HepG2 (cell line): ENCODE measurements around the gene ATE1. TPM values are rescaled to one million over a fixed set of nuclear protein-coding genes. Genes with fewer than 3 reads are reported as not detected.

Source experiments
- ATAC-seq: fragments of 200-7000 bp; cut with Tn5 transposase; 3 replicates; pipeline ENCODE4 v1.9.1; 2020; ENCODE audit warnings: mild to moderate bottlenecking, moderate library complexity
- BruUV-seq: library from RNA; stranded (reverse); fragments of 400-500 nt; replicated peaks from 2 replicates; lab custom pipeline; 2021; lab: Mats Ljungman, UMichigan
- CTCF ChIA-PET: fragments of 300-600 bp; formaldehyde crosslinking; extraction: SDS; loops from one replicate; lab custom pipeline; 2021; ENCODE audit warnings: low total read pairs, inconsistent platforms, low intra/inter-chr PET ratio; lab: Yijun Ruan, JAX
- POLR2A ChIA-PET: fragments of 350-600 bp; sonication (Branson Sonifier 250); formaldehyde crosslinking; loops from one replicate; lab custom pipeline; 2020; ENCODE audit warnings: antibody characterized with exemption, inconsistent platforms; lab: Yijun Ruan, JAX
- DNase-seq: peaks from one replicate; pipeline ENCODE4 v3.0.0-alpha.2; 2015; ENCODE audit warnings: low spot score
- FAIRE-seq: peaks from 3 replicates; lab custom pipeline; 2011; peaks lifted over from hg19 to GRCh38; lab: Jason Lieb, UNC
- H2AFZ ChIP-seq: one replicate; pipeline ENCODE4 v1.6.1; 2011; ENCODE audit warnings: low read length, inconsistent platforms
- H3K27ac ChIP-seq: fragments of 300-600 bp; 3 replicates; pipeline ENCODE4 v1.8.0; 2011; ENCODE audit warnings: mixed run types, mild to moderate bottlenecking, mixed read lengths, low read length, inconsistent platforms; ENCODE audit not compliant: insufficient read depth; ENCODE audit errors: extremely low read length
- H3K27me3 ChIP-seq, 2 experiments: fragments of 200-600 bp in 1 of 2; 2 replicates in 1 of 2; 3 replicates in 1 of 2; pipeline versions ENCODE4 v1.6.0 to v1.8.0; 2011; ENCODE audit warnings: low read length in 2 of 2, mild to moderate bottlenecking in 2 of 2, moderate library complexity in 2 of 2, inconsistent platforms in 1 of 2; ENCODE audit not compliant: insufficient read depth in 2 of 2, control insufficient read depth in 1 of 2
- H3K36me3 ChIP-seq, 2 experiments: fragments of 200-600 bp in 1 of 2; replicated peaks in 1 of 2; 2 replicates in 1 of 2; 3 replicates in 1 of 2; pipeline versions ENCODE4 v1.5.1 to v1.8.0; 2011; ENCODE audit warnings: low read length in 2 of 2, inconsistent platforms in 1 of 2; ENCODE audit not compliant: insufficient read depth in 2 of 2, control insufficient read depth in 1 of 2
- H3K4me1 ChIP-seq: 2 replicates; pipeline ENCODE4 v1.5.1; 2012; ENCODE audit warnings: low read length, inconsistent platforms; ENCODE audit not compliant: insufficient read depth
- H3K4me2 ChIP-seq: 2 replicates; pipeline ENCODE4 v1.6.0; 2011; ENCODE audit warnings: low read depth, low read length, inconsistent platforms
- H3K4me3 ChIP-seq, 3 experiments: fragments of 200-600 bp in 1 of 3; sonication (generic), shearing (Covaris generic) in 1 of 3; replicated peaks in 1 of 3; 2 replicates each; pipeline ENCODE4 v1.5.1; 2011 to 2016; ENCODE audit warnings: low read length in 3 of 3, inconsistent platforms in 2 of 3, low read depth in 2 of 3, mild to moderate bottlenecking in 2 of 3, control low read depth in 1 of 3, mixed read lengths in 1 of 3; ENCODE audit not compliant: insufficient read depth in 1 of 3
- H3K79me2 ChIP-seq: one replicate; pipeline ENCODE4 v1.6.1; 2011; ENCODE audit warnings: low read length, inconsistent platforms; ENCODE audit not compliant: insufficient read depth
- H3K9ac ChIP-seq: 2 replicates; pipeline ENCODE4 v1.6.0; 2011; ENCODE audit warnings: mild to moderate bottlenecking, low read depth, low read length, inconsistent platforms; ENCODE audit not compliant: insufficient read depth
- H3K9me3 ChIP-seq: 2 replicates; pipeline ENCODE4 v1.5.1; 2012; ENCODE audit warnings: mild to moderate bottlenecking, low read length
- H4K20me1 ChIP-seq: 2 replicates; pipeline ENCODE4 v1.6.0; 2011; ENCODE audit warnings: inconsistent platforms, mild to moderate bottlenecking, low read length, moderate library complexity; ENCODE audit not compliant: insufficient read depth
- CHCHD3 ChIP-seq: sonication (generic); formaldehyde crosslinking; IDR thresholded peaks from 2 replicates; pipeline ENCODE4 v1.8.0; 2022; ENCODE audit warnings: mild to moderate bottlenecking, missing genetic modification reagents, moderate library complexity
- ESRRA ChIP-seq: sonication (generic); formaldehyde crosslinking; IDR thresholded peaks from 2 replicates; pipeline ENCODE4 v1.5.1; 2020; ENCODE audit warnings: mild to moderate bottlenecking, low read depth, missing genetic modification reagents
- KDM5A ChIP-seq: fragments of 200-600 bp; sonication (generic); IDR thresholded peaks from 2 replicates; pipeline ENCODE4 v1.7.0; 2018; ENCODE audit warnings: antibody characterized with exemption, mild to moderate bottlenecking, low read length, borderline replicate concordance
- KLF9 ChIP-seq: IDR thresholded peaks from 2 replicates; pipeline ENCODE4 v1.6.1; 2016; ENCODE audit warnings: low read depth
- NFKBIZ ChIP-seq: IDR thresholded peaks from 2 replicates; pipeline ENCODE4 v1.6.1; 2018; ENCODE audit warnings: missing genetic modification reagents, missing compliant biosample characterization
- SKI ChIP-seq: fragments of 450-650 bp; IDR thresholded peaks from one replicate; pipeline ENCODE4 v1.6.1; 2018; ENCODE audit warnings: mild to moderate bottlenecking; ENCODE audit not compliant: partially characterized antibody
- WGBS: methylation state at CpG from one replicate; pipeline ENCODE4 v1.1.6; 2017; ENCODE audit warnings: low lambda C conversion rate; 5-methylcytosine and 5-hydroxymethylcytosine counted together
- in situ Hi-C: cut with HindIII; loops from 2 replicates; pipeline ENCODE4 v1.10.0; 2017; ENCODE audit warnings: low pct_unique_long_range_greater_than_20kb; ENCODE audit not compliant: extremely low pct_ligation_motif_present
- intact Hi-C: fragments of 100-400 bp; cut with micrococcal nuclease; formaldehyde crosslinking; loops from one replicate; pipeline ENCODE4 v1.10.0; 2022; ENCODE audit not compliant: unreplicated experiment
- polyA plus RNA-seq, 8 experiments: library from polyadenylated mRNA; depleted of rRNA in 3 of 8; stranded (reverse) in 7 of 8; unstranded in 1 of 8; fragments of >200 nt; fragmentation: Illumina TruSeq in 4 of 8; extraction: Trizol in 4 of 8; gene quantifications; 2 replicates each; pipeline versions ENCODE4 v1.2.1 to v1.2.3, GENCODE V29; 2011 to 2016; ENCODE audit warnings: low read depth in 4 of 8, missing spikeins in 1 of 8, mixed read lengths in 1 of 8; ENCODE audit not compliant: insufficient read depth in 1 of 8
- total RNA-seq, 5 experiments: library from RNA; depleted of rRNA; stranded (reverse); fragments of >200 nt; fragmentation: Illumina TruSeq; extraction: Trizol; gene quantifications; 2 replicates each; pipeline ENCODE4 v1.2.3, GENCODE V29; 2016; ENCODE audit warnings: low read depth in 1 of 5
- TF ChIP-seq, protein P1 (sequence below): fragments of 450-650 bp; IDR thresholded peaks from 2 replicates; pipeline ENCODE4 v1.6.1; 2017
- TF ChIP-seq, protein P2 (sequence below): sonication (generic); formaldehyde crosslinking; IDR thresholded peaks from 2 replicates; pipeline ENCODE4 v1.4.0; 2020; ENCODE audit warnings: missing genetic modification reagents
- TF ChIP-seq, protein P3 (sequence below): fragments of 450-650 bp; IDR thresholded peaks from 2 replicates; pipeline ENCODE4 v1.6.1; 2016
- TF ChIP-seq, protein P4 (sequence below): sonication (generic); formaldehyde crosslinking; IDR thresholded peaks from 2 replicates; pipeline ENCODE4 v1.9.0; 2021; ENCODE audit warnings: missing genetic modification reagents, borderline replicate concordance

The ATE1 gene
- total and polyA plus RNA-seq, 2 of the 13 experiments (the other 11 are each of a cell fraction or from before 2014, with no cell fraction given) = 17.5 to 42.2 TPM

DNA sequence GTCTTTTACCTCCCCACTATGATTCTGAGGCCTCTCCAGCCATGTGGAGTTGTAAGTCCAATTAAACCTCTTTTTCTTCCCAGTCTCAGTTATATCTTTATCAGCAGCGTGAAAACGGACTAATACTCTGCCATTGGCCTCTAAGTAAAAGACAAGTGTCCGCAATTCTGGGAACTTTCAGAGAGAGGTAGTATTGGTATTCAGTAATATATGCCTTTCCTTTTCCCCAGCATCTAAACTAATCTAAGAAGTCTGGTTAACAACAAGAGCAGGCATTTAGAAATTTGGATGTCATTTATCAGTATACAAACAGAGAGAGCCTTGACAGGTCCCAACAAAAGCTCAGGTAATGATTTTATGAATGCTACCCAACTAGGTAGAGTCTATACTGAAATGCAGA, 95.2 kb downstream of the ATE1 start:
- H2AFZ ChIP-seq = no peak overlapping the region
- no peak overlapping the region for H3K4me3 ChIP-seq
- no peaks in the 10 kb centered on the region for H3K9me3 ChIP-seq
- TF ChIP-seq, protein P1, sequence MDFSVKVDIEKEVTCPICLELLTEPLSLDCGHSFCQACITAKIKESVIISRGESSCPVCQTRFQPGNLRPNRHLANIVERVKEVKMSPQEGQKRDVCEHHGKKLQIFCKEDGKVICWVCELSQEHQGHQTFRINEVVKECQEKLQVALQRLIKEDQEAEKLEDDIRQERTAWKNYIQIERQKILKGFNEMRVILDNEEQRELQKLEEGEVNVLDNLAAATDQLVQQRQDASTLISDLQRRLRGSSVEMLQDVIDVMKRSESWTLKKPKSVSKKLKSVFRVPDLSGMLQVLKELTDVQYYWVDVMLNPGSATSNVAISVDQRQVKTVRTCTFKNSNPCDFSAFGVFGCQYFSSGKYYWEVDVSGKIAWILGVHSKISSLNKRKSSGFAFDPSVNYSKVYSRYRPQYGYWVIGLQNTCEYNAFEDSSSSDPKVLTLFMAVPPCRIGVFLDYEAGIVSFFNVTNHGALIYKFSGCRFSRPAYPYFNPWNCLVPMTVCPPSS = no peak
- TF ChIP-seq CHCHD3 (CRISPR knock-in tag) (no peak), KDM5A (no peak), ESRRA (CRISPR knock-in tag) (no peak)
- TF ChIP-seq, protein P2, sequence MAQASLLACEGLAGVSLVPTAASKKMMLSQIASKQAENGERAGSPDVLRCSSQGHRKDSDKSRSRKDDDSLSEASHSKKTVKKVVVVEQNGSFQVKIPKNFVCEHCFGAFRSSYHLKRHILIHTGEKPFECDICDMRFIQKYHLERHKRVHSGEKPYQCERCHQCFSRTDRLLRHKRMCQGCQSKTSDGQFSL (CRISPR knock-in tag) = no peak
- no peak overlapping the region for H3K4me2 ChIP-seq
- no peaks in the 10 kb centered on the region for H4K20me1 ChIP-seq
- 100% methylated on average over 3 of the region's 3 CpGs for WGBS
- POLR2A ChIA-PET = no interaction called here
- ATAC-seq (no peak), DNase-seq (no peak), FAIRE-seq (no peak)
- CTCF ChIA-PET = no interaction called here
- H3K36me3 ChIP-seq = peaks cover 16 to 44% of the 10 kb centered on the region in 2 experiments
- in situ Hi-C loops = no loop called here
- H3K79me2 ChIP-seq = no peaks in the 10 kb centered on the region
- no peaks in the 10 kb centered on the region for H3K27me3 ChIP-seq
- BruUV-seq = no TSS peak
- intact Hi-C loops = no loop called here
- no peak overlapping the region for H3K9ac ChIP-seq
- H3K4me1 ChIP-seq = no peaks in the 10 kb centered on the region
- no peak overlapping the region for H3K27ac ChIP-seq

DNA sequence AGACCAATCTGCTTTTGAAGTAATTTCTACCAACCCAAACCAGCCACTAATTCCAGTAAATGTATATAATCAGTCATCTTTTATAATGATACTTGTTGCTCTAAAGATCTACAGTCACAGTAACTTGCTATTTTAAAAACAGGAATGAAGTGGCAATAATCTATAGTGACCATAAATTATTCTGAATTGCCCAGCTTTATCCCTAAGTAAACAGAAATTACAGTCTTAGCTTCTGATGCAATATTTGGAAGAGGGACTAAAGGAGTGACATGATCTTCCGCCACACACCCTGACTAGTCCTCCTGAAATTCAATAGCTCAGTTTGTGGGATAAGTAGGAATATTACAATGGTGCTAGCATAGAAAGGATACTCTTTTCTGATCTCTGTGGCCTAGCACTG, 96.1 kb downstream of the ATE1 start:
- no peak for FAIRE-seq
- H2AFZ ChIP-seq = no peak overlapping the region
- TF ChIP-seq, protein P3, sequence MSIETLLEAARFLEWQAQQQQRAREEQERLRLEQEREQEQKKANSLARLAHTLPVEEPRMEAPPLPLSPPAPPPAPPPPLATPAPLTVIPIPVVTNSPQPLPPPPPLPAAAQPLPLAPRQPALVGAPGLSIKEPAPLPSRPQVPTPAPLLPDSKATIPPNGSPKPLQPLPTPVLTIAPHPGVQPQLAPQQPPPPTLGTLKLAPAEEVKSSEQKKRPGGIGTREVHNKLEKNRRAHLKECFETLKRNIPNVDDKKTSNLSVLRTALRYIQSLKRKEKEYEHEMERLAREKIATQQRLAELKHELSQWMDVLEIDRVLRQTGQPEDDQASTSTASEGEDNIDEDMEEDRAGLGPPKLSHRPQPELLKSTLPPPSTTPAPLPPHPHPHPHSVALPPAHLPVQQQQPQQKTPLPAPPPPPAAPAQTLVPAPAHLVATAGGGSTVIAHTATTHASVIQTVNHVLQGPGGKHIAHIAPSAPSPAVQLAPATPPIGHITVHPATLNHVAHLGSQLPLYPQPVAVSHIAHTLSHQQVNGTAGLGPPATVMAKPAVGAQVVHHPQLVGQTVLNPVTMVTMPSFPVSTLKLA = no peak
- TF ChIP-seq NFKBIZ (CRISPR knock-in tag) (no peak), KLF9 (CRISPR knock-in tag) (no peak), SKI (no peak)
- TF ChIP-seq, protein P4, sequence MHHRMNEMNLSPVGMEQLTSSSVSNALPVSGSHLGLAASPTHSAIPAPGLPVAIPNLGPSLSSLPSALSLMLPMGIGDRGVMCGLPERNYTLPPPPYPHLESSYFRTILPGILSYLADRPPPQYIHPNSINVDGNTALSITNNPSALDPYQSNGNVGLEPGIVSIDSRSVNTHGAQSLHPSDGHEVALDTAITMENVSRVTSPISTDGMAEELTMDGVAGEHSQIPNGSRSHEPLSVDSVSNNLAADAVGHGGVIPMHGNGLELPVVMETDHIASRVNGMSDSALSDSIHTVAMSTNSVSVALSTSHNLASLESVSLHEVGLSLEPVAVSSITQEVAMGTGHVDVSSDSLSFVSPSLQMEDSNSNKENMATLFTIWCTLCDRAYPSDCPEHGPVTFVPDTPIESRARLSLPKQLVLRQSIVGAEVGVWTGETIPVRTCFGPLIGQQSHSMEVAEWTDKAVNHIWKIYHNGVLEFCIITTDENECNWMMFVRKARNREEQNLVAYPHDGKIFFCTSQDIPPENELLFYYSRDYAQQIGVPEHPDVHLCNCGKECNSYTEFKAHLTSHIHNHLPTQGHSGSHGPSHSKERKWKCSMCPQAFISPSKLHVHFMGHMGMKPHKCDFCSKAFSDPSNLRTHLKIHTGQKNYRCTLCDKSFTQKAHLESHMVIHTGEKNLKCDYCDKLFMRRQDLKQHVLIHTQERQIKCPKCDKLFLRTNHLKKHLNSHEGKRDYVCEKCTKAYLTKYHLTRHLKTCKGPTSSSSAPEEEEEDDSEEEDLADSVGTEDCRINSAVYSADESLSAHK = no peak
- TF ChIP-seq, all 625 proteins: peak for 0
- BruUV-seq = no TSS peak
- intact Hi-C loops = no loop called here
- no peak for DNase-seq
- Histone ChIP-seq H3K4me1 (no peaks in the 10 kb centered on the region), H4K20me1 (no peaks in the 10 kb centered on the region), H3K79me2 (no peaks in the 10 kb centered on the region), H3K27ac (no peak overlapping the region), H3K36me3 (peaks cover 16 to 46% of the 10 kb centered on the region in 2 experiments), H3K9me3 (no peaks in the 10 kb centered on the region), H3K4me2 (no peak overlapping the region), H3K27me3 (no peaks in the 10 kb centered on the region), H3K9ac (no peak overlapping the region), H3K4me3 (no peak overlapping the region)
- in situ Hi-C loops = no loop called here
- CTCF ChIA-PET = no interaction called here
- POLR2A ChIA-PET = interaction anchor here (0.6 kb wide), 1 partner anchor 93 kb away, joined by 3 read pairs; no protein-coding TSS in a partner anchor
- no peak for ATAC-seq
- 100% methylated on average over 1 of the region's 1 CpG for WGBS
